ENCODE measurements around the gene STRIP1.
"Not testable (repeated sequence)": the region's sequence is repeated elsewhere in the genome, so short reads cannot be mapped to it uniquely, and the experiment has no call there.

STRIP1 gene

GRCh38 chr1:110008971-110009565, 25.4 kb upstream of the STRIP1 start:
- DNase-seq (ENCODE audit: low read depth, low spot score) = no peak

GRCh38 chr1:110011527-110012041, 22.8 kb upstream of the STRIP1 start:
- DNase-seq (ENCODE audit: low read depth, low spot score) = peak; percentile 65

GRCh38 chr1:110012100-110012780, 22.2 kb upstream of the STRIP1 start:
- no peak for DNase-seq (ENCODE audit: low read depth, low spot score)

- no peak for DNase-seq (ENCODE audit: low read depth, low spot score)
Measured at GRCh38 chr1:110017792-110018191, 16.6 kb upstream of the STRIP1 start.

- DNase-seq (ENCODE audit: low read depth, low spot score) = no peak
Measured at GRCh38 chr1:110018396-110018795, 16.0 kb upstream of the STRIP1 start.

- DNase-seq (ENCODE audit: low read depth, low spot score) = no peak
Measured at GRCh38 chr1:110019770-110020169, 14.7 kb upstream of the STRIP1 start.

- DNase-seq (ENCODE audit: low read depth, low spot score) = peak; percentile 44
Measured at GRCh38 chr1:110021285-110021684, 13.1 kb upstream of the STRIP1 start.

GRCh38 chr1:110024613-110025012, 9.8 kb upstream of the STRIP1 start:
- DNase-seq (ENCODE audit: low read depth, low spot score) = no peak

GRCh38 chr1:110030687-110031086, 3.7 kb upstream of the STRIP1 start:
- not testable (repeated sequence) for DNase-seq (ENCODE audit: low read depth, low spot score)

GRCh38 chr1:110032327-110032726, 2.1 kb upstream of the STRIP1 start:
- DNase-seq (ENCODE audit: low read depth, low spot score) = no peak

- DNase-seq (ENCODE audit: low read depth, low spot score) = no peak
Measured at GRCh38 chr1:110033421-110033820, 1.0 kb upstream of the STRIP1 start.

- DNase-seq (ENCODE audit: low read depth, low spot score) = no peak
Measured at GRCh38 chr1:110034040-110034450, 379 bp upstream of the STRIP1 start.

- DNase-seq (ENCODE audit: low read depth, low spot score) = no peak
Measured at GRCh38 chr1:110035236-110035752, 870 bp downstream of the STRIP1 start.

- DNase-seq (ENCODE audit: low read depth, low spot score) = no peak
Measured at GRCh38 chr1:110038271-110038670, 3.8 kb downstream of the STRIP1 start.

- no peak for DNase-seq (ENCODE audit: low read depth, low spot score)
Measured at GRCh38 chr1:110039641-110040040, 5.2 kb downstream of the STRIP1 start.

- DNase-seq (ENCODE audit: low read depth, low spot score) = no peak
Measured at GRCh38 chr1:110040548-110040947, 6.1 kb downstream of the STRIP1 start.

- no peak for DNase-seq (ENCODE audit: low read depth, low spot score)
Measured at GRCh38 chr1:110043016-110043415, 8.6 kb downstream of the STRIP1 start.

GRCh38 chr1:110047463-110047862, 13.0 kb downstream of the STRIP1 start:
- no peak for DNase-seq (ENCODE audit: low read depth, low spot score)

- no peak for DNase-seq (ENCODE audit: low read depth, low spot score)
Measured at GRCh38 chr1:110048240-110048639, 13.8 kb downstream of the STRIP1 start.

GRCh38 chr1:110048923-110049601, 14.6 kb downstream of the STRIP1 start:
- no peak for DNase-seq (ENCODE audit: low read depth, low spot score)

GRCh38 chr1:110049801-110050601, 15.6 kb downstream of the STRIP1 start:
- DNase-seq (ENCODE audit: low read depth, low spot score) = no peak

All from astrocyte of the hippocampus (primary cell).